MM.1S (cell line): ENCODE results near the gene AKAP5.
"Not testable (repeated sequence)": the region's sequence is repeated elsewhere in the genome, so short reads cannot be mapped to it uniquely, and the experiment has no call there.

Experiments used
- DNase-seq: peaks from one replicate; pipeline ENCODE4 v3.0.0-alpha.2; 2015
- H2AFZ ChIP-seq: fragments of 300-600 bp; sonication (generic); 2 replicates; pipeline ENCODE4 v1.6.0; 2016; ENCODE audit warnings: antibody characterized with exemption, low read length
- H3F3A ChIP-seq: fragments of 300-600 bp; sonication (generic); 2 replicates; pipeline ENCODE4 v1.6.1; 2016; ENCODE audit warnings: mild to moderate bottlenecking, antibody characterized with exemption, low read length, moderate library complexity, mixed read lengths; ENCODE audit not compliant: insufficient read depth
- H3K27ac ChIP-seq: fragments of 300-600 bp; sonication (generic); 2 replicates; pipeline ENCODE4 v1.5.1; 2016; ENCODE audit warnings: mild to moderate bottlenecking, low read length
- H3K27me3 ChIP-seq: fragments of 300-600 bp; sonication (generic); replicated peaks from 2 replicates; pipeline ENCODE4 v1.6.0; 2016; ENCODE audit warnings: low read length; ENCODE audit not compliant: insufficient read depth
- H3K36me3 ChIP-seq: fragments of 300-600 bp; sonication (generic); replicated peaks from 2 replicates; pipeline ENCODE4 v1.6.1; 2016; ENCODE audit warnings: mild to moderate bottlenecking, low read length, mixed read lengths; ENCODE audit not compliant: insufficient read depth
- H3K4me1 ChIP-seq: fragments of 300-600 bp; sonication (generic); 2 replicates; pipeline ENCODE4 v1.6.1; 2016; ENCODE audit warnings: low read length, mixed read lengths
- H3K4me2 ChIP-seq: fragments of 300-600 bp; sonication (generic); 2 replicates; pipeline ENCODE4 v1.6.0; 2016; ENCODE audit warnings: low read depth, low read length
- H3K4me3 ChIP-seq: fragments of 300-600 bp; sonication (generic); 2 replicates; pipeline ENCODE4 v1.5.1; 2016; ENCODE audit warnings: low read length, mixed read lengths
- H3K79me2 ChIP-seq: fragments of 300-600 bp; sonication (generic); 2 replicates; pipeline ENCODE4 v1.6.1; 2016; ENCODE audit warnings: mixed run types, low read length, mixed read lengths
- H3K9ac ChIP-seq: fragments of 300-600 bp; sonication (generic); 2 replicates; pipeline ENCODE4 v1.6.1; 2016; ENCODE audit warnings: low read length, mixed read lengths
- H3K9me2 ChIP-seq: fragments of 300-600 bp; sonication (generic); replicated peaks from 2 replicates; pipeline ENCODE4 v1.6.1; 2016; ENCODE audit warnings: mild to moderate bottlenecking, low read length, mixed read lengths; ENCODE audit not compliant: insufficient read depth
- H3K9me3 ChIP-seq: fragments of 300-600 bp; sonication (generic); replicated peaks from 2 replicates; pipeline ENCODE4 v1.6.1; 2016; ENCODE audit warnings: mild to moderate bottlenecking, low read length, mixed read lengths; ENCODE audit not compliant: insufficient read depth
- H4K20me1 ChIP-seq: fragments of 300-600 bp; sonication (generic); 2 replicates; pipeline ENCODE4 v1.6.1; 2016; ENCODE audit warnings: mild to moderate bottlenecking, low read length, moderate library complexity, mixed read lengths; ENCODE audit not compliant: insufficient read depth
- CTCF ChIP-seq: fragments of 300-600 bp; sonication (generic); IDR thresholded peaks from 2 replicates; pipeline ENCODE4 v1.5.1; 2016; ENCODE audit warnings: antibody characterized with exemption, low read length, mixed read lengths
- EZH2 ChIP-seq: fragments of 300-600 bp; sonication (generic); optimal IDR thresholded peaks from 2 replicates; pipeline ENCODE3; 2017; ENCODE audit warnings: low read depth, mild to moderate bottlenecking, antibody characterized with exemption, low read length, mixed read lengths
- EZH2phosphoT487 ChIP-seq: fragments of 300-600 bp; sonication (generic); IDR thresholded peaks from 2 replicates; pipeline ENCODE4 v1.6.1; 2018; ENCODE audit warnings: antibody characterized with exemption, low read length

The AKAP5 gene

DNA sequence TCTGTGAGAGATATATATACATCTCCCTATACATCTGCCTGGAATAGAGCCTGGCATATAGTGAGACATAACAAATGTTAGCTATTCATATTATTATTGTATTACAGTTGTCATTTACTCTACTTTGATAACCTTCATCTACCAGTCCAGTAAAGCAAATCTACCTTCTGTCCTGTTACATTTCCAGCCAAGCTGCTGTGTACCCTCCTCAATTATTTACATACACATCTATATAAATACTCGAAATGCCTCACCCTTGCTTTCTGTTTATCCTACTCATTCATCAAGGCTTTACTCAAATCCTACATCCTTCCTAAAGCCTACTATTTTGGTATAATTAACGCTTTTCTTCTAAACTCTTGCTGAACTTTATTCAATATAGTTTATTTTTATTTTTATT, 48.0 kb downstream of the AKAP5 start:
- Histone ChIP-seq H3K9me2 (no peaks in the 10 kb centered on the region), H3F3A (no peaks in the 10 kb centered on the region; the same call in none of the 2 replicates), H2AFZ (no peak overlapping the region), H3K4me3 (no peak overlapping the region), H3K79me2 (peaks cover 93% of the 10 kb centered on the region), H3K9ac (no peak overlapping the region), H3K27me3 (no peaks in the 10 kb centered on the region), H4K20me1 (peaks cover 17% of the 10 kb centered on the region; the same call in 1 of the 2 replicates), H3K36me3 (no peaks in the 10 kb centered on the region), H3K4me2 (no peak overlapping the region), H3K4me1 (peaks cover 29% of the 10 kb centered on the region), H3K27ac (no peak overlapping the region), H3K9me3 (no peaks in the 10 kb centered on the region)
- TF ChIP-seq EZH2phosphoT487 (no peak), EZH2 (no peak), CTCF (no peak)
- no peak for DNase-seq

DNA sequence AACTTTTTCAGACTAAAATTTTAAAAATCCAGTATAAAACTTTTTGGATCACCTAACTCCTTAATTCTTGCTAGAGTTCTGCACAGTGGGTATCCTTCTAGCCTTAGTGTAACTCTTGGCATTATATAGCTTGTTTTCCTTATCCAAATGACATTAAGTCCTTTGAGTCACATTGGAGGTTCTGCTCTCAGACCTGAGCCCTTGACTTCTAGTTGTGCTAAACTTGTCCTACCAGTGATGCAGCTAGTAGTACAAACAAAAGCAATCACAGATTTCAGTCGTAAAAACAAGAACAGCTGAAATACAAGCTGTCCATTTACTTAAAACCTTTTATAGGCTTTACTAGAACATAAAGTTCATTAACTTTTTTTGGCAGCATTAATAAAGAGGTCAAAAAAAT, 49.8 kb downstream of the AKAP5 start:
- Histone ChIP-seq H3K27ac (no peak overlapping the region), H3F3A (no peaks in the 10 kb centered on the region; the same call in 1 of the 2 replicates), H3K4me2 (no peak overlapping the region), H3K79me2 (peaks cover 95% of the 10 kb centered on the region), H3K4me1 (peaks cover 24% of the 10 kb centered on the region; the same call in 1 of the 2 replicates), H3K9ac (no peak overlapping the region), H3K9me3 (no peaks in the 10 kb centered on the region), H2AFZ (no peak overlapping the region), H3K27me3 (no peaks in the 10 kb centered on the region), H3K36me3 (no peaks in the 10 kb centered on the region), H3K4me3 (no peak overlapping the region), H4K20me1 (peaks cover 17% of the 10 kb centered on the region; the same call in 1 of the 2 replicates), H3K9me2 (no peaks in the 10 kb centered on the region)
- TF ChIP-seq CTCF (no peak), EZH2 (no peak), EZH2phosphoT487 (no peak)
- DNase-seq, result no peak

DNA sequence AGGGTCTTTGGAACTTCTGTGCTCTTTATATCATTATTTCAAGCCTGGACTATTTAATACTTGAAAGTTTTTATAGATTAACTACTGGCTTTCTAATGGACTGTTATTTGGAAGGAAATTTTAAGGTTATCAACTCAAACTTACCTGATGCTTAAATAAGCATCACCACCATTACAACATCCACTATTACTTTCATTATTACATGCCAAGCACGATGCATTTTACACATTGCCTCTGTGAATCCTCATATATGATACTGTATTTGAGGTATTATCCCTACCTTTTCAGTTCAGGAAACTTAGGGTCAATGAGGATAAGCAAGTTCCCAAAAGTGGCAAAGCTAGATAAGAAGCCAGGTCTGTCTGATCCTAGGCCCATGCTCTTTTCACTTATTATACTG, 51.7 kb downstream of the AKAP5 start:
- TF ChIP-seq EZH2 (no peak), EZH2phosphoT487 (no peak), CTCF (no peak)
- Histone ChIP-seq H3K9me3 (no peaks in the 10 kb centered on the region), H4K20me1 (peaks cover 10% of the 10 kb centered on the region; the same call in 1 of the 2 replicates), H3K27me3 (no peaks in the 10 kb centered on the region), H3K9me2 (no peaks in the 10 kb centered on the region), H3K27ac (no peak overlapping the region), H3K4me1 (peaks cover 16% of the 10 kb centered on the region), H3F3A (peaks cover 4% of the 10 kb centered on the region), H3K9ac (no peak overlapping the region), H3K36me3 (no peaks in the 10 kb centered on the region), H3K79me2 (peaks cover 95% of the 10 kb centered on the region), H2AFZ (no peak overlapping the region), H3K4me3 (no peak overlapping the region), H3K4me2 (0 out of 2 replicates have a peak overlapping the region, but pooled peaks have one; percentile 6)
- no peak for DNase-seq

GRCh38 chr14:64517667-64518066, 52.4 kb downstream of the AKAP5 start:
- H3F3A ChIP-seq, result peaks cover 11% of the 10 kb centered on the region
- not testable (repeated sequence) for H3K27me3 ChIP-seq, H3K9me3 ChIP-seq, H3K36me3 ChIP-seq, DNase-seq, H3K9ac ChIP-seq, H3K4me3 ChIP-seq, H2AFZ ChIP-seq, H3K4me2 ChIP-seq, H3K9me2 ChIP-seq, H3K27ac ChIP-seq
- H3K79me2 ChIP-seq, result peaks cover 92% of the 10 kb centered on the region
- peaks cover 16% of the 10 kb centered on the region for H4K20me1 ChIP-seq
- H3K4me1 ChIP-seq, result peaks cover 23% of the 10 kb centered on the region
